Measurements from ENCODE around the gene GATD1. TPM values are rescaled to one million over a fixed set of nuclear protein-coding genes. Genes with fewer than 3 reads are reported as not detected.

Gene GATD1
- total and polyA plus RNA-seq, 9 of the 15 experiments (the other 6 are each of a cell fraction or from before 2014, with no cell fraction given), result 2.8 to 144 (median 36.9) TPM

GRCh38 chr11:810040-810567, 32.8 kb upstream of the GATD1 start (continued):
- TF ChIP-seq U2AF1 (optimal IDR thresholded peaks at IDR 0.05; ENCODE audit: low read depth, low read length) (peak; percentile 72), UBTF (IDR thresholded peaks at IDR 0.05; ENCODE audit: borderline replicate concordance in 1 of 2, low read depth in 2 of 2, low read length in 2 of 2) (no peak), SAFB (IDR thresholded peaks at IDR 0.05; ENCODE audit: borderline replicate concordance, low read depth, low read length) (0 out of 2 replicates have a peak, but pooled peaks have one; percentile 65), ZNF609 (CRISPR knock-in tag; IDR thresholded peaks at IDR 0.05; ENCODE audit: borderline replicate concordance) (0 out of 2 replicates have a peak, but pooled peaks have one; percentile 73), EZH2 (IDR thresholded peaks at IDR 0.05; ENCODE audit: borderline replicate concordance, low read depth, low read length) (no peak), ELF4 (CRISPR knock-in tag; IDR thresholded peaks at IDR 0.05) (no peak), CXXC5 (CRISPR knock-in tag; IDR thresholded peaks at IDR 0.05) (no peak; the same call in 1 of the 2 replicates), MIER1 (IDR thresholded peaks at IDR 0.05; ENCODE audit: low read depth) (0 out of 2 replicates have a peak, but pooled peaks have one; percentile 26), RBFOX2 (IDR thresholded peaks at IDR 0.05; ENCODE audit: low read depth, low read length) (peak; percentile 88), PCBP2 (IDR thresholded peaks at IDR 0.05; ENCODE audit: low read depth, low read length, poor library complexity, severe bottlenecking) (no peak), MECOM (CRISPR knock-in tag; IDR thresholded peaks at IDR 0.05) (no peak), HNRNPUL1 (IDR thresholded peaks at IDR 0.05; ENCODE audit: low read length) (no peak)
- TF ChIP-seq, protein P1, sequence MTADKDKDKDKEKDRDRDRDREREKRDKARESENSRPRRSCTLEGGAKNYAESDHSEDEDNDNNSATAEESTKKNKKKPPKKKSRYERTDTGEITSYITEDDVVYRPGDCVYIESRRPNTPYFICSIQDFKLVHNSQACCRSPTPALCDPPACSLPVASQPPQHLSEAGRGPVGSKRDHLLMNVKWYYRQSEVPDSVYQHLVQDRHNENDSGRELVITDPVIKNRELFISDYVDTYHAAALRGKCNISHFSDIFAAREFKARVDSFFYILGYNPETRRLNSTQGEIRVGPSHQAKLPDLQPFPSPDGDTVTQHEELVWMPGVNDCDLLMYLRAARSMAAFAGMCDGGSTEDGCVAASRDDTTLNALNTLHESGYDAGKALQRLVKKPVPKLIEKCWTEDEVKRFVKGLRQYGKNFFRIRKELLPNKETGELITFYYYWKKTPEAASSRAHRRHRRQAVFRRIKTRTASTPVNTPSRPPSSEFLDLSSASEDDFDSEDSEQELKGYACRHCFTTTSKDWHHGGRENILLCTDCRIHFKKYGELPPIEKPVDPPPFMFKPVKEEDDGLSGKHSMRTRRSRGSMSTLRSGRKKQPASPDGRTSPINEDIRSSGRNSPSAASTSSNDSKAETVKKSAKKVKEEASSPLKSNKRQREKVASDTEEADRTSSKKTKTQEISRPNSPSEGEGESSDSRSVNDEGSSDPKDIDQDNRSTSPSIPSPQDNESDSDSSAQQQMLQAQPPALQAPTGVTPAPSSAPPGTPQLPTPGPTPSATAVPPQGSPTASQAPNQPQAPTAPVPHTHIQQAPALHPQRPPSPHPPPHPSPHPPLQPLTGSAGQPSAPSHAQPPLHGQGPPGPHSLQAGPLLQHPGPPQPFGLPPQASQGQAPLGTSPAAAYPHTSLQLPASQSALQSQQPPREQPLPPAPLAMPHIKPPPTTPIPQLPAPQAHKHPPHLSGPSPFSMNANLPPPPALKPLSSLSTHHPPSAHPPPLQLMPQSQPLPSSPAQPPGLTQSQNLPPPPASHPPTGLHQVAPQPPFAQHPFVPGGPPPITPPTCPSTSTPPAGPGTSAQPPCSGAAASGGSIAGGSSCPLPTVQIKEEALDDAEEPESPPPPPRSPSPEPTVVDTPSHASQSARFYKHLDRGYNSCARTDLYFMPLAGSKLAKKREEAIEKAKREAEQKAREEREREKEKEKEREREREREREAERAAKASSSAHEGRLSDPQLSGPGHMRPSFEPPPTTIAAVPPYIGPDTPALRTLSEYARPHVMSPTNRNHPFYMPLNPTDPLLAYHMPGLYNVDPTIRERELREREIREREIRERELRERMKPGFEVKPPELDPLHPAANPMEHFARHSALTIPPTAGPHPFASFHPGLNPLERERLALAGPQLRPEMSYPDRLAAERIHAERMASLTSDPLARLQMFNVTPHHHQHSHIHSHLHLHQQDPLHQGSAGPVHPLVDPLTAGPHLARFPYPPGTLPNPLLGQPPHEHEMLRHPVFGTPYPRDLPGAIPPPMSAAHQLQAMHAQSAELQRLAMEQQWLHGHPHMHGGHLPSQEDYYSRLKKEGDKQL (CRISPR knock-in tag; IDR thresholded peaks at IDR 0.05; ENCODE audit: borderline replicate concordance), result no peak
- TF ChIP-seq, protein P2, sequence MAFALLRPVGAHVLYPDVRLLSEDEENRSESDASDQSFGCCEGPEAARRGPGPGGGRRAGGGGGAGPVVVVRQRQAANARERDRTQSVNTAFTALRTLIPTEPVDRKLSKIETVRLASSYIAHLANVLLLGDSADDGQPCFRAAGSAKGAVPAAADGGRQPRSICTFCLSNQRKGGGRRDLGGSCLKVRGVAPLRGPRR (CRISPR knock-in tag; IDR thresholded peaks at IDR 0.05), result no peak

All from K562 (cell line).